Loucy (cell line): ENCODE measurements around the gene E2F8.

Experiments used
- EZH2phosphoT487 ChIP-seq: fragments of 200-600 bp; IDR thresholded peaks from 2 replicates; pipeline ENCODE4 v1.6.1; 2018; ENCODE audit warnings: antibody characterized with exemption, mild to moderate bottlenecking, moderate library complexity, borderline replicate concordance
- TF ChIP-seq, protein P1 (sequence below): fragments of 200-600 bp; sonication (generic); conservative IDR thresholded peaks from 2 replicates; pipeline ENCODE4 v1.5.1; 2014; ENCODE audit warnings: mild to moderate bottlenecking, antibody characterized with exemption, low read length

DNA sequence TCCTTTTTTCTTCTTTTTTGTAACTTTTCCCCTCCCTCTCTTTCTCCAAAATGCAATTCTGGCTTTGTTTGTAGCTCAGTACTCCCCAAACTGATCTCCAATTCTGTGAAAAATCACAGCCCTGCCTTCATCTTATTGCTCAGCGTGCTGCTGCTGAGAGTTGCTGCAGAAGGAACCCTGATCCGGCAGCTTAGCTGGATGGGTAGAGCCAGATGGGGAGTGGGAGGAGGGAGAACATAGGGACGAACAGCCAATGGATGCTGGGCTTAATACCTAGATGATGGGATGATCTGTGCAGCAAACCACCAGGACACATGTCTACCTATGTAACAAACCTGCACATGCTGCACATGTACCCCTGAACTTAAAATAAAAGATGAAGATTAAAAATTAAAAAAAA is 47.5 kb upstream of the E2F8 start:
- TF ChIP-seq, protein P1, sequence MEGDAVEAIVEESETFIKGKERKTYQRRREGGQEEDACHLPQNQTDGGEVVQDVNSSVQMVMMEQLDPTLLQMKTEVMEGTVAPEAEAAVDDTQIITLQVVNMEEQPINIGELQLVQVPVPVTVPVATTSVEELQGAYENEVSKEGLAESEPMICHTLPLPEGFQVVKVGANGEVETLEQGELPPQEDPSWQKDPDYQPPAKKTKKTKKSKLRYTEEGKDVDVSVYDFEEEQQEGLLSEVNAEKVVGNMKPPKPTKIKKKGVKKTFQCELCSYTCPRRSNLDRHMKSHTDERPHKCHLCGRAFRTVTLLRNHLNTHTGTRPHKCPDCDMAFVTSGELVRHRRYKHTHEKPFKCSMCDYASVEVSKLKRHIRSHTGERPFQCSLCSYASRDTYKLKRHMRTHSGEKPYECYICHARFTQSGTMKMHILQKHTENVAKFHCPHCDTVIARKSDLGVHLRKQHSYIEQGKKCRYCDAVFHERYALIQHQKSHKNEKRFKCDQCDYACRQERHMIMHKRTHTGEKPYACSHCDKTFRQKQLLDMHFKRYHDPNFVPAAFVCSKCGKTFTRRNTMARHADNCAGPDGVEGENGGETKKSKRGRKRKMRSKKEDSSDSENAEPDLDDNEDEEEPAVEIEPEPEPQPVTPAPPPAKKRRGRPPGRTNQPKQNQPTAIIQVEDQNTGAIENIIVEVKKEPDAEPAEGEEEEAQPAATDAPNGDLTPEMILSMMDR: no peak
- TF ChIP-seq EZH2phosphoT487: no peak
